K562 (cell line): ENCODE measurements around the gene TOMM70.

Source experiments
- ARID2 ChIP-seq: fragments of 450-650 bp; IDR thresholded peaks from 2 replicates; pipeline ENCODE4 v1.6.1; 2017; ENCODE audit warnings: antibody characterized with exemption, mild to moderate bottlenecking
- EZH2 ChIP-seq: IDR thresholded peaks from 2 replicates; pipeline ENCODE4 v1.6.1; 2012; ENCODE audit warnings: low read depth, mild to moderate bottlenecking, inconsistent platforms, low read length, borderline replicate concordance
- MYC ChIP-seq, 2 experiments: fragments of 250-450 bp in 1 of 2; sonication (Bioruptor Pico) in 1 of 2; IDR thresholded peaks; 2 replicates each; pipeline versions ENCODE4 v1.5.1 to v1.6.1; 2012 to 2021; ENCODE audit warnings: low read depth in 2 of 2, borderline replicate concordance in 1 of 2, improper control_type of control experiment in 1 of 2, low read length in 1 of 2, mild to moderate bottlenecking in 1 of 2, moderate library complexity in 1 of 2
- SMC3 ChIP-seq: conservative IDR thresholded peaks from 2 replicates; pipeline ENCODE4 v1.6.1; 2011; ENCODE audit warnings: low read depth, low read length, improper control_type of control experiment; ENCODE audit not compliant: insufficient read depth
- SRF ChIP-seq, 2 experiments: fragments of 250-450, 450-650 bp in 1 of 2; sonication (Bioruptor Pico) in 1 of 2; sonication (generic) in 1 of 2; formaldehyde crosslinking; IDR thresholded peaks; 2 replicates each; pipeline versions ENCODE4 v1.5.0 to v1.5.1; 2020 to 2022; ENCODE audit warnings: mild to moderate bottlenecking in 1 of 2, missing genetic modification reagents in 1 of 2
- TAF1 ChIP-seq: IDR thresholded peaks from 2 replicates; pipeline ENCODE4 v1.6.1; 2011; ENCODE audit warnings: mild to moderate bottlenecking, low read length, moderate library complexity; ENCODE audit not compliant: insufficient read depth, control insufficient read depth, severe bottlenecking; ENCODE audit errors: extremely low read depth
- ZNF217 ChIP-seq: sonication (generic); formaldehyde crosslinking; IDR thresholded peaks from 2 replicates; pipeline ENCODE4 v1.8.0; 2022; ENCODE audit warnings: mild to moderate bottlenecking, missing genetic modification reagents
- ZNF347 ChIP-seq: fragments of 450-650 bp; formaldehyde crosslinking; IDR thresholded peaks from 2 replicates; pipeline ENCODE4 v1.4.0; 2020; ENCODE audit warnings: low read depth, mild to moderate bottlenecking, moderate library complexity
- TF ChIP-seq, protein P1 (sequence below), 3 experiments: IDR thresholded peaks in 2 of 3; conservative IDR thresholded peaks in 1 of 3; 2 replicates each; pipeline ENCODE4 v1.5.1; 2011 to 2012; ENCODE audit warnings: low read length in 3 of 3, mild to moderate bottlenecking in 3 of 3, control low read depth in 2 of 3, improper control_type of control experiment in 1 of 3, inconsistent platforms in 1 of 3, low read depth in 1 of 3, mixed read lengths in 1 of 3, moderate library complexity in 1 of 3; ENCODE audit not compliant: insufficient read depth in 2 of 3

DNA sequence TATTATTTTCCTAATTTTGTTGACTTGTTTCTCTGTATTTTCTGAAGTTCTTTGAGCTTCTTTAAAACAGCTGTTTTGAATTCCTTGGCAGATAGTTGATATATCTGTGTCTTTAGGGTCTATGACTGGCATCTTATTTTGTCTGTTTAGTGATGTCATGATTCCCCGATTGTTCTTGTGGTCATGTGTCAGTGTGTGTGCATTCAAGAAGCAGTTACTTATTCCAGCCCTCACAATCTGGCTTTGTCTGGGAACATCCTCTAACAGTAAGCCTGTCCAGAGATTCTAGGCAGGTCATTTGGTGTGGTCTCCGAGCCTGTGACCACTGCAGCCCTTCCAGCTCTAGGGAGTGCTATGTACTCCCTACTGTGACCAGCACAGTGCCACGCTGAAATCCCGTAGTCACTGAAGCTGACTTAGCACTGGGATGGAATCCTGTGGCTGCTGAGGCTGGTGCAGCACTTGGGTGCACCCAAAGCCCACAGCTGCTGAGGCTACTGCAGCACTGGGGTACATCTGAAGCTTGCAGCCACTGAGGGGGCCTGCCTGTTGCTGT lies 7.2 kb upstream of the TOMM70 start:
- TF ChIP-seq SRF (CRISPR knock-in tag; IDR thresholded peaks at IDR 0.05), result no peak
- no peak for TF ChIP-seq SMC3
- TF ChIP-seq ZNF217 (CRISPR knock-in tag), result no peak
- TF ChIP-seq, protein P1, sequence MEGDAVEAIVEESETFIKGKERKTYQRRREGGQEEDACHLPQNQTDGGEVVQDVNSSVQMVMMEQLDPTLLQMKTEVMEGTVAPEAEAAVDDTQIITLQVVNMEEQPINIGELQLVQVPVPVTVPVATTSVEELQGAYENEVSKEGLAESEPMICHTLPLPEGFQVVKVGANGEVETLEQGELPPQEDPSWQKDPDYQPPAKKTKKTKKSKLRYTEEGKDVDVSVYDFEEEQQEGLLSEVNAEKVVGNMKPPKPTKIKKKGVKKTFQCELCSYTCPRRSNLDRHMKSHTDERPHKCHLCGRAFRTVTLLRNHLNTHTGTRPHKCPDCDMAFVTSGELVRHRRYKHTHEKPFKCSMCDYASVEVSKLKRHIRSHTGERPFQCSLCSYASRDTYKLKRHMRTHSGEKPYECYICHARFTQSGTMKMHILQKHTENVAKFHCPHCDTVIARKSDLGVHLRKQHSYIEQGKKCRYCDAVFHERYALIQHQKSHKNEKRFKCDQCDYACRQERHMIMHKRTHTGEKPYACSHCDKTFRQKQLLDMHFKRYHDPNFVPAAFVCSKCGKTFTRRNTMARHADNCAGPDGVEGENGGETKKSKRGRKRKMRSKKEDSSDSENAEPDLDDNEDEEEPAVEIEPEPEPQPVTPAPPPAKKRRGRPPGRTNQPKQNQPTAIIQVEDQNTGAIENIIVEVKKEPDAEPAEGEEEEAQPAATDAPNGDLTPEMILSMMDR (IDR thresholded peaks at IDR 0.05 in 2 of 3, conservative IDR thresholded peaks at IDR 0.05 in 1 of 3; ENCODE audit: insufficient read depth in 2 of 3, low read depth in 1 of 3, low read length in 3 of 3), result no peak
- no peak for TF ChIP-seq ZNF347 (CRISPR knock-in tag)
- TF ChIP-seq EZH2, result no peak
- TF ChIP-seq ARID2, result no peak
- no peak for TF ChIP-seq TAF1
- no peak for TF ChIP-seq MYC (IDR thresholded peaks at IDR 0.05; ENCODE audit: low read depth, low read length)
- no peak for TF ChIP-seq MYC (CRISPR knock-in tag; IDR thresholded peaks at IDR 0.05; ENCODE audit: borderline replicate concordance, low read depth)
